ENCODE data around the gene ZNF789. TPM values are rescaled to one million over a fixed set of nuclear protein-coding genes. Genes with fewer than 3 reads are reported as not detected.
"Not testable (repeated sequence)": the region's sequence is repeated elsewhere in the genome, so short reads cannot be mapped to it uniquely, and the experiment has no call there.

ZNF789 gene
- total RNA-seq, result 10 to 100 TPM; 15.3 to 38.5 TPM

DNA sequence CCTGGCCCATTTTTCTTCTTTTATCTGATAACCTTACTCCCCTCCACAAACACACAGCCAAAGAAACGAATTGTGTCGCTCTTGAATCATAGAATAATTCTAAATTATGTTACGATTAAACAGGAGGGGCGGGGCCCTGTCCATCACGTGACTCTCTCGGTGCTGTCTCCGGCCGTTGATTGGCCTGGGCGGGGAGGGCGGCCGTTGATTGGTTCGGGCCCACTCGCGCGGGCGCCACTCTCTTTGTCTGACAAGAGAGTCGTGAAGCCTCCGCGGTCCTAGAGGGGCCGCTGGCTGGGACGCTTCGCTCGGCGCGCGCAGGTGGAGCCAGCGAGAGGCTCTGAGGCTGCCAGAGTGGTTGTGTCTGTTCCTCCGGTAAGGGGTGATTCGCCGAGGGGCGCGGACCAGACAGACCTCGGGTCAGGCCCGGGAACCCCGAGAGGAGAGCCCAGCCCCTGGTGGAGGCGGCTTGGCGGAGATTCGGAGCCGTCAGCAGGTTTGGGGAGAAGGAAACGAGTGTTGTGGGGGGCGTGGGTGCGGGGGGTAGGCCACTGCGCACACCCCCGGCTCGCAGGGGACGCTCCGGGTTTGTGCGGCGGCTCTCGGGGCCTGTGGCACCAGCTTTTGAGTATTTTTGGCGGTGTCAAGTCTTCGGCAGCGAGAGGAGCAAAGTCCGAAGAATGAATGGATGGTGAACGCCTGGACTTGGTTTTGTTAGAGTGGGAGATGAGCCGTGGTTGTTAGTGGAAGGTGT is at the start of gene ZNF789:
Gene ZNF789, plus strand, starts transcription at position 330 of the 754 bp plus-strand sequence. CDS start 3,567 bp downstream, outside the sequence.
- Mint-ChIP-seq H3K4me1 (ENCODE audit: low read depth in 2 of 2) (peaks cover 17 to 28% of the 10 kb centered on the region in 2 donors), H3K36me3 (peaks cover 10% of the 10 kb centered on the region), H3K27me3 (no peaks in the 10 kb centered on the region), H3K4me3 (peak within 1 kb of the TSS; percentile 98), H3K27ac (peak within 1 kb of the TSS; percentile 90 to 95), H3K9me3 (no peaks in the 10 kb centered on the region)
- DNase-seq (ENCODE audit: low spot score), result peak; percentile 98
- peak; percentile 99 to 100 for ATAC-seq

DNA sequence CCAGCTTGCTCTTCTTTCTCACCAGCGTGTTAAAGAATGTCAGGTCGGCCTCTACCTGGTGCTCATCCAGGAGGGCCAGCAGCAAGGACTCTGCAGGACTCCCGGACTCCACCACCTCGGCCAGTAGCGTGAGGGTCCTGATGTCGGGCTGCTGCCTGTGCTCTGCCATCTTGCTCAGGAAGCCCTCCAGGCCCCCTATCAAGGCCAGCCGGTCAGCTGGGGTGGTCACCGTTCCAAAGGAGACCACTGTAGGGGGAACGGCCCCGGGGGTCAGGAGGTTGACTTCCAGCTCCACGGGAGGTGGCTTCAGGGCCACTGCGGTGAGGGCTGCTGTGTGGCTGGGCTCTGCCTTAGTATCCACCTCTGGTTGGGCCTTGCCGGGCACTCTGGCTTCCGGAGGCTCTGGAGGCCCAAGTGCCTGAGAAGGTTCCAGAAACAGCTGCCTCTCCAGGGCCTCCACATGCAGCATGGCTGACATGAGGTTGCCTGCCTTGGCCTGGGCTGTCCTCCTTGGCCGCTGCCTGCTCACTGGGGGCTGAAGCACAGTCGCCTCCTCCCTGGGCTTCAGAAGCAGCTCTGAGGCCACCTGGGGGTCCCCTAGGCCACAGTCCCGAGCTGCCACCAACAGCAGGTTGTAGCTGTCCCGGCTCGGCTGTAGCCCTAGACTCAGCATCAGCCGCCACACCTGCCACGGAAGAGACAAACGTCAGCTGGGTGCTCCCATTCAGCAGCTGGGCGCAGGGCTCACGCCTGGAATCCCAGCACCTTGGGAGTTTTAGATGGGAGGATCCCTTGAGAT is 47.6 kb upstream of the ZNF789 start:
- Mint-ChIP-seq H3K4me1 (ENCODE audit: low read depth in 2 of 2) (no peaks in the 10 kb centered on the region), H3K4me3 (no peak overlapping the region), H3K27ac (no peak overlapping the region), H3K27me3 (no peaks in the 10 kb centered on the region), H3K9me3 (no peaks in the 10 kb centered on the region), H3K36me3 (no peaks in the 10 kb centered on the region)
- DNase-seq (ENCODE audit: low spot score), result no peak
- peak; percentile 21 to 26 for ATAC-seq

GRCh38 chr7:99428972-99429566 is 43.6 kb upstream of the ZNF789 start:
- H3K27me3 Mint-ChIP-seq, result no peaks in the 10 kb centered on the region
- no peaks in the 10 kb centered on the region for H3K36me3 Mint-ChIP-seq
- H3K4me3 Mint-ChIP-seq, result no peak overlapping the region
- no peak overlapping the region for H3K27ac Mint-ChIP-seq
- H3K4me1 Mint-ChIP-seq (ENCODE audit: low read depth in 2 of 2), result no peaks in the 10 kb centered on the region
- DNase-seq (ENCODE audit: low spot score) (no peak), ATAC-seq (no peak)
- H3K9me3 Mint-ChIP-seq, result no peaks in the 10 kb centered on the region

DNA sequence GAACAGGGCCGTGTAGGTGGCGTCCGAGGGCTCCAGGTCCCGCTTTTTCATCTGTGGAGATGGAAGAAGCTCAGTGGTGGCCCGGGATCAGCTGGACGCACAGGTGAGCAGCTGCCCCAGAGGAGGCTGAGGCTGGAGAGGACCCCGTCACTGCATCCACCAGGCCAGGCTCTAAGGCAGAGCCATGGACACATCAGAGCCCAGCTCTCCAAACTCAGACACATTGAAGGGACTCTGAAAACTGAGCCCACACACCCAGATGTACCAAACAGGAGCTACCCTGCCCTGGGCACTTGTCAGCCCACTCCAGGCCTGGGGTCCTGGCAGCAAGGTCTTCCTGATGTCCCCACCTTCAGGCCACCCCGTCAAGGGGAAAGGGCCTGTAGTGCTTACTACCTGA is 42.9 kb upstream of the ZNF789 start:
- Mint-ChIP-seq H3K4me1 (ENCODE audit: low read depth in 2 of 2) (no peaks in the 10 kb centered on the region), H3K27ac (no peak overlapping the region), H3K36me3 (no peaks in the 10 kb centered on the region), H3K27me3 (no peaks in the 10 kb centered on the region), H3K9me3 (no peaks in the 10 kb centered on the region), H3K4me3 (no peak overlapping the region)
- DNase-seq (ENCODE audit: low spot score), result no peak
- peak; percentile 28 to 55 for ATAC-seq

DNA sequence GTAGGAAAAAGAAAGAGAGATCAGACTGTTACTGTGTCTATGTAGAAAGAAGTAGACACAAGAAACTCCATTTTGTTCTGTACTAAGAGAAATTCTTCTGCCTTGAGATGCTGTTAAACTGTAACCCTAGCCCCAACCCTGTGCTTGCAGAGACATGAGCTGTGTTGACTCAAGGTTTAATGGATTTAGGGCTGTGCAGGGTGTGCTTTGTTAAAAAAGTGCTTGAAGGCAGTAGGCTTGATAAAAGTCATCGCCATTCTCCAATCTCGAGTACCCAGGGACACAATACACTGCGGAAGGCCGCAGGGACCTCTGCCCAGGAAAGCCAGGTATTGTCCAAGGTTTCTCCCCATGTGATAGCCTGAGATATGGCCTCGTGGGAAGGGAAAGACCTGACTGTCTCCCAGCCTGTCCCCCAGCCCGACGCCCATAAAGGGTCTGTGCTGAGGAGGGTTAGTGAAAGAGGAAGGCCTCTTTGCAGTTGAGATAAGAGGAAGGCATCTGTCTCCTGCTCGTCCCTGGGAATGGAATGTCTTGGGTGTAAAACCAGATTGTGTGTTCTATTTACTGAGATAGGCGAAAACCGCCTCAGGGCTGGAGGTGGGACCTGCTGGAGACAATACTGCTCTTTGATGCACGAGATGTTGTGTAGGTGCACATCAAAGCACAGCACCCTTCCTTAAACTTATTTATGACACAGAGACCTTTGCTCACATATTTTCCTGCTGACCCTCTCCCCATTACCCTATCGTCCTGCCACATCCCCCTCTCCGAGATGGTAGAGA is 40.7 kb upstream of the ZNF789 start:
- not testable (repeated sequence) for H3K4me1 Mint-ChIP-seq (ENCODE audit: low read depth in 2 of 2); ATAC-seq; H3K27me3 Mint-ChIP-seq; H3K9me3 Mint-ChIP-seq; H3K4me3 Mint-ChIP-seq; DNase-seq (ENCODE audit: low spot score); H3K27ac Mint-ChIP-seq; H3K36me3 Mint-ChIP-seq

- Mint-ChIP-seq H3K4me3 (no peak overlapping the region), H3K9me3 (no peaks in the 10 kb centered on the region), H3K4me1 (ENCODE audit: low read depth in 2 of 2) (no peaks in the 10 kb centered on the region), H3K27me3 (no peaks in the 10 kb centered on the region), H3K27ac (peak overlapping the region in 1 of 2 donors; percentile 37), H3K36me3 (no peaks in the 10 kb centered on the region)
- DNase-seq (ENCODE audit: low spot score) (no peak), ATAC-seq (no peak)
Observed at GRCh38 chr7:99433158-99433557, 39.5 kb upstream of the ZNF789 start.

- H3K4me3 Mint-ChIP-seq, result peak overlapping the region; percentile 98
- peak; percentile 0 to 21 for ATAC-seq
Observed at GRCh38 chr7:99437946-99438572, 34.6 kb upstream of the ZNF789 start.

DNA sequence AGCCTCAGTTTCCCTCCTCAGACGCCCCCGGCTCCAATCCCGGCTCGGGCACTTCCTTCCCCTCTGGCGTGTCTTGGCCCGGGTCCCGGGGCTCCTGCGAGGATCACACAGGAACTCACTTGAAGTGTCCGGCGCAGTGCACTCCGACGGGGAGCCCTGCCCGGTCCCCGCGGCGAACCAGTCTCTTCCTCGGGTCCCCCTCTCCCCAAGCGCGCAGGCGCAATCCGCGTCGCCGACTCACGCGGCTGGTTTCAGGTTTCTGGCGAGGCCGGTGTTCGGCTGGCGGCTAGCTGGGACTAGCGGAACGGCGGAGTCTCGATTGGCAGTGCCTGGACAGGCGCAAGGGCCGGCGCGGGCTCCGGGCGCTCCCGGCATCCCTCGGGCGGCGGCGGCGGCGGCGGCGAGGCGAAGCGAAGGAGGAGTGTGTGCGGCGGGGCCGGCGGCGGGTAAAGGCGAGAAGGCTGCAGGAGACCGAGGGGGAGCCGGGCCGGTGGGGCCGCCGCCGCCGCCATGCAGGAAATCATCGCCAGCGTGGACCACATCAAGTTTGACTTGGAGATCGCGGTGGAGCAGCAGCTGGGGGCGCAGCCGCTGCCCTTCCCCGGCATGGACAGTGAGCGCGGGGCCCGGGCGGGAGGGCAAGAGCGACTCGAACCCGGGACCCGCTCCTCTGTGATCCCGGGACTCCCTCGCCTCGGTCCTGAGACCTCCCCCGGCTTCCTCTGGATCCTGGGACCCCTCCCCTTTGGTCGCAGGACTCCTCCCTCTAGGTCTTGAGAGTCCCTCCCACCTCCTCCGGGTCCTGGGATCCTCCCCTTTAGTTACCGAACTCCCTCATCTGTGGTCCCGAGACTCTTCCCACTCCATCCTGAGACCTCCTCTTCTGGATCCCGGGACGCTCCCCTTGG is 33.9 kb upstream of the ZNF789 start, which contains the start of the genes CPSF4 and PTCD1:
Gene CPSF4, plus strand, starts transcription at position 371 of the 908 bp plus-strand sequence. Its CDS starts 140 bp downstream, at position 511.
Gene PTCD1, minus strand, starts transcription at position 226 of the 908 bp plus-strand sequence. CDS start 3,556 bp downstream, outside the sequence.
- Mint-ChIP-seq H3K4me1 (ENCODE audit: low read depth in 2 of 2) (peaks cover 20 to 29% of the 10 kb centered on the region in 2 donors), H3K27ac (peak within 1 kb of the TSS; percentile 88), H3K4me3 (peak within 1 kb of the TSS; percentile 98), H3K27me3 (no peaks in the 10 kb centered on the region), H3K9me3 (no peaks in the 10 kb centered on the region), H3K36me3 (peaks cover 8% of the 10 kb centered on the region)
- DNase-seq (ENCODE audit: low spot score) (peak; percentile 97), ATAC-seq (peak; percentile 97 to 99)

More at GRCh38 chr7:99437946-99438572, 34.6 kb upstream of the ZNF789 start:
- DNase-seq (ENCODE audit: low spot score), result no peak
- H3K36me3 Mint-ChIP-seq, result peaks cover 4% of the 10 kb centered on the region
- H3K27ac Mint-ChIP-seq, result peak overlapping the region; percentile 88
- H3K4me1 Mint-ChIP-seq (ENCODE audit: low read depth in 2 of 2), result peaks cover 17 to 26% of the 10 kb centered on the region in 2 donors
- H3K9me3 Mint-ChIP-seq, result no peaks in the 10 kb centered on the region
- H3K27me3 Mint-ChIP-seq, result no peaks in the 10 kb centered on the region

DNA sequence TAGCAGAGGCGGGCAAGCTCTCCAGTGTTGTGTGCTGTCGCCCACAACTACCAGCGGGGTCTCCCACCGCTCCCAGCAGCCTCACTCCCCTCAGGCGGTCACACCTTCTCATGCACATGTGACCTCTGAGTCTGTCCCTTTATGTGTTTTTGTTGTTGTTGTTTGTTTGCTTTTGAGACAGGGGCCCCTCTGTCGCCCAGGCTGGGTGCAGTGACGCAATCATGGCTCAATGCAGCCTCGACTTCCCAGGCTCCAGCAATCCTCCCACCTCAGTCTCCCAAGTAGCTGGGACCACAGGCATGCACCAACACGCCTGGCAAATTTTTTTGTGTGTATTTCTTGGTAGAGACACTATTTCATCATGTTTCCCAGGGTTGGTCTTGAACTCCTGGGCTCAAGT is 32.5 kb upstream of the ZNF789 start:
- H3K9me3 Mint-ChIP-seq, result no peaks in the 10 kb centered on the region

GRCh38 chr7:99446096-99446495 is 26.6 kb upstream of the ZNF789 start:
- Mint-ChIP-seq H3K27me3 (no peaks in the 10 kb centered on the region), H3K4me1 (ENCODE audit: low read depth in 2 of 2) (peaks cover 12 to 17% of the 10 kb centered on the region in 2 donors), H3K9me3 (no peaks in the 10 kb centered on the region), H3K4me3 (no peak overlapping the region), H3K27ac (no peak overlapping the region), H3K36me3 (peaks cover 8% of the 10 kb centered on the region)
- DNase-seq (ENCODE audit: low spot score) (no peak), ATAC-seq (no peak)

More for the DNA sequence above, 32.5 kb upstream of the ZNF789 start:
- no peak for ATAC-seq
- no peak for DNase-seq (ENCODE audit: low spot score)
- peak overlapping the region; percentile 98 for H3K4me3 Mint-ChIP-seq
- H3K27me3 Mint-ChIP-seq, result no peaks in the 10 kb centered on the region
- H3K36me3 Mint-ChIP-seq, result peaks cover 8% of the 10 kb centered on the region
- peak overlapping the region in 1 of 2 donors; percentile 88 for H3K27ac Mint-ChIP-seq
- H3K4me1 Mint-ChIP-seq (ENCODE audit: low read depth in 2 of 2), result peaks cover 20 to 29% of the 10 kb centered on the region in 2 donors

- no peak overlapping the region for H3K4me3 Mint-ChIP-seq
Observed at GRCh38 chr7:99447943-99448342, 24.7 kb upstream of the ZNF789 start.

GRCh38 chr7:99448855-99449254 is 23.8 kb upstream of the ZNF789 start:
- Mint-ChIP-seq H3K36me3 (no peaks in the 10 kb centered on the region), H3K4me1 (ENCODE audit: low read depth in 2 of 2) (peaks cover 0 to 10% of the 10 kb centered on the region in 2 donors), H3K27ac (no peak overlapping the region), H3K9me3 (no peaks in the 10 kb centered on the region), H3K27me3 (no peaks in the 10 kb centered on the region), H3K4me3 (no peak overlapping the region)
- DNase-seq (ENCODE audit: low spot score) (no peak), ATAC-seq (no peak)

More at GRCh38 chr7:99447943-99448342, 24.7 kb upstream of the ZNF789 start:
- no peak for ATAC-seq
- DNase-seq (ENCODE audit: low spot score), result no peak
- Mint-ChIP-seq H3K4me1 (ENCODE audit: low read depth in 2 of 2) (peaks cover 4 to 12% of the 10 kb centered on the region in 2 donors), H3K27me3 (no peaks in the 10 kb centered on the region), H3K27ac (no peak overlapping the region), H3K9me3 (no peaks in the 10 kb centered on the region), H3K36me3 (peaks cover 4% of the 10 kb centered on the region)

Data from natural killer cell treated with Interleukin-12 subunit alpha and Interleukin-12 subunit beta and Interleukin-15 and Interleukin-18, amount 100 ng/mL, for 72 hours (primary cell).